LNCAP (cell line): ENCODE data around the gene CARD8.

Source experiments
- CTCF ChIP-seq: fragments of 450-650 bp; IDR thresholded peaks from 2 replicates; pipeline ENCODE4 v1.5.1; 2017; ENCODE audit warnings: mild to moderate bottlenecking

The CARD8 gene

GRCh38 chr19:48169939-48170803 lies 85.5 kb downstream of the CARD8 start, which contains the start of the genes LIG1 and ZSWIM9:
LIG1 (minus strand) TSS chr19:48170344; CDS start chr19:48165566, 4,778 bp downstream.
ZSWIM9 (plus strand) TSS chr19:48170680; CDS start chr19:48171803, 1,123 bp downstream.
- TF ChIP-seq CTCF: no peak

DNA sequence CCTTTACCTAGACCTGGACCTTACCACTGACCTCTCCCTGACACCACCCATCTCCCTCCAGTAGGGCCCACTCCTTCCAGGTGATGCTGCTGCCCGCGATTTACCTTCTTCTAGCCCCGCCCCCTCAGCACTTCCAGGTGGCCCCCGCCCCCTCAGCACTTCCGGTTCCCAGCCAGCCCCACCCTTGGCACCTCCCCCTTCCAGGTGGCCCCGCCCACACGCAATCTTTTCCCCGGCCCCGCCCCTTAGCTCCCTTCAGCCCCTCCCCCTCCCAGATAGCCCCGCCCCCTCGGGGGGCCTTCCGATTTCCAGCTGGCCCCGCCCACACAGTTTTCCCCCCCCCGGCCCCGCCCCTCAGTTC lies 86.2 kb downstream of the CARD8 start:
- no peak for TF ChIP-seq CTCF

DNA sequence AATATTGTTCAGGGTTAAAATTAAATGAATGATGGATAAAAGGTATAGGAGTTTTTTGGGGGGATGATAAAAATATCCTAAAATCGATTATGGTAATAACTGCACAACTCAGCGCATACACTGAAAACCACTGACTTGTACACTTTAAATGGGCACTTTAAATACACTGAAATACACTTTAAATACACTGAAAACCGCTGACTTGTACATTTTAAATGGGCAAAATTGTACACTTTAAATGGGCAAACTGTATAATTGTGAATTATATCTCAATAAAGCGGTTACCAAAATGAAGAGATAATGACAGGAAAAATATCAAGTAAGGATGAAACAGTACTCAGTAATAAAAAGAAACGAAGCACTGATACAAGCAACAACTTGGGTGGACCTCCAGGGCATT lies 87.0 kb downstream of the CARD8 start:
- no peak for TF ChIP-seq CTCF

DNA sequence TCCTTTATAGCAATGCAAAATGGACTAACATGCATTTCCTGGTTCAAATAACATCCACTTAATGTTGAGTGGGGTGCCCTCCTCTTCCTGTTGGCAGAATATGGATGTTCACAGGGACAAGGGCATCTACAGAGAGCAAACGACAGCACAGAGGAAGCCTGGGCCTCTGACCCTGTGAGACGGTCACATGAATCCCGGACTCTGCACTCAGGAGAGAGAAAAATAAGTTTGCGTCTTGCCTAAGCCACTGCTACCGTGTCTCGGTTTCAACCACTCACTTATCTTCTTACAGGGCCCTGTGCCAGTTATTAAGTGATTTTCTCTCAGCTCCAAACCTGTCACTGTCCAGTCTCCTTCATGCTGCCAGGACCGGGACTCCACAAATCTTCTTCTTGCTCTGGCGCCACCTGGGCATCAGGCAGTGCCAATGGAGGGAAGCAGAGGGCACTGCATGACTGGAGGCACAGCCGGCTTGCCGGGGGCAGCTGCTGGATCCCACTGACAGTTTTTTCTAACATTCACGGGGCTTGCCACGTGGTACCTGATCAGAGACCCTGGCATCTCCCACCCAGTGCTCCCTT lies 97.4 kb downstream of the CARD8 start:
- TF ChIP-seq CTCF: no peak
